Testis (tissue), 2 donors: ENCODE data around the gene INTS2.

Experiments
- POLR2A ChIP-seq: fragments of 450-650 bp; IDR thresholded peaks from one replicate; pipeline ENCODE4 v1.6.1; 2017; ENCODE audit warnings: antibody characterized with exemption, mild to moderate bottlenecking, moderate library complexity
- TF ChIP-seq, protein P1 (sequence below), 3 experiments: fragments of 450-650 bp in 2 of 3; fragments of 200-600 bp in 1 of 3; sonication (generic) in 1 of 3; IDR thresholded peaks; one replicate each; pipeline ENCODE4 v1.5.1; 2016 to 2019; ENCODE audit warnings: antibody characterized with exemption in 3 of 3, mild to moderate bottlenecking in 2 of 3, moderate library complexity in 1 of 3

DNA sequence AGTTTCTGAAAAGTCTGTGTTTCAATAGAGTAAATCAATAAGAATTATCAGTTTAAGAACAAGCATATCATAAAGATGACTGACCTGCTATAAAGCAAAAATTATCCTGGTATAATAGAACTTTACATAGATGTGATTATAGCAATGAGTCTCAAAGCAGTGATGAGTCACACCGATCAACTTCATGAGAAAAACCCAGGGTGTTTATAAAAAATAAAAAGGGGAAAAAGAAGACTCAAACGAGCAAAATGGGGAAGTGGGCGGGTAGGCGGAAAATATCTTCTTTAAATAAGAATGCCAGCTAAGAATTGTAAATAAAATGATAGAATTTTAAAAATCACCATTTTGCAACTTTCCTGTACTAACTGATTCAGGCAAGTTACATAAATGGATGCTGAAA, 111.2 kb downstream of the INTS2 start:
- TF ChIP-seq, protein P1, sequence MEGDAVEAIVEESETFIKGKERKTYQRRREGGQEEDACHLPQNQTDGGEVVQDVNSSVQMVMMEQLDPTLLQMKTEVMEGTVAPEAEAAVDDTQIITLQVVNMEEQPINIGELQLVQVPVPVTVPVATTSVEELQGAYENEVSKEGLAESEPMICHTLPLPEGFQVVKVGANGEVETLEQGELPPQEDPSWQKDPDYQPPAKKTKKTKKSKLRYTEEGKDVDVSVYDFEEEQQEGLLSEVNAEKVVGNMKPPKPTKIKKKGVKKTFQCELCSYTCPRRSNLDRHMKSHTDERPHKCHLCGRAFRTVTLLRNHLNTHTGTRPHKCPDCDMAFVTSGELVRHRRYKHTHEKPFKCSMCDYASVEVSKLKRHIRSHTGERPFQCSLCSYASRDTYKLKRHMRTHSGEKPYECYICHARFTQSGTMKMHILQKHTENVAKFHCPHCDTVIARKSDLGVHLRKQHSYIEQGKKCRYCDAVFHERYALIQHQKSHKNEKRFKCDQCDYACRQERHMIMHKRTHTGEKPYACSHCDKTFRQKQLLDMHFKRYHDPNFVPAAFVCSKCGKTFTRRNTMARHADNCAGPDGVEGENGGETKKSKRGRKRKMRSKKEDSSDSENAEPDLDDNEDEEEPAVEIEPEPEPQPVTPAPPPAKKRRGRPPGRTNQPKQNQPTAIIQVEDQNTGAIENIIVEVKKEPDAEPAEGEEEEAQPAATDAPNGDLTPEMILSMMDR (IDR thresholded peaks at IDR 0.05), result no peak
- no peak for TF ChIP-seq POLR2A
